Measurements from ENCODE around the gene ELOB. TPM values are rescaled to one million over a fixed set of nuclear protein-coding genes. Genes with fewer than 3 reads are reported as not detected.

The ELOB gene
- polyA plus RNA-seq, 1 of the 3 experiments (the other 2 are of a cell fraction) = 329 TPM

- H3K4me1 ChIP-seq (ENCODE audit: control insufficient read depth in 1 of 2, insufficient read depth in 2 of 2, low read depth in 1 of 2, low read length in 1 of 2) = no peaks in the 10 kb centered on the region
- TF ChIP-seq FOSL2 (IDR thresholded peaks at IDR 0.05; ENCODE audit: borderline replicate concordance, low read depth) (no peak), USF2 (IDR thresholded peaks at IDR 0.05; ENCODE audit: borderline replicate concordance, low read depth, low read length) (no peak), TAF1 (IDR thresholded peaks at IDR 0.05; ENCODE audit: borderline replicate concordance, low read depth, low read length) (no peak), TCF12 (IDR thresholded peaks at IDR 0.05) (no peak), IRF3 (IDR thresholded peaks at IDR 0.05; ENCODE audit: low read depth, low read length) (no peak), EP300 (IDR thresholded peaks at IDR 0.05; ENCODE audit: borderline replicate concordance in 1 of 2, low read depth in 1 of 2, low read length in 1 of 2) (no peak), FOXM1 (IDR thresholded peaks at IDR 0.05; ENCODE audit: low read depth) (no peak), EZH2phosphoT487 (IDR thresholded peaks at IDR 0.05; ENCODE audit: borderline replicate concordance, low read depth) (no peak), RFX5 (IDR thresholded peaks at IDR 0.05; ENCODE audit: low read length) (no peak), NFIC (IDR thresholded peaks at IDR 0.05; ENCODE audit: borderline replicate concordance) (no peak), RCOR1 (IDR thresholded peaks at IDR 0.05; ENCODE audit: low read length) (no peak), GABPA (IDR thresholded peaks at IDR 0.05; ENCODE audit: low read depth) (no peak)
- CTCF ChIA-PET = interaction anchor here (0.7 to 1.6 kb wide), 2 partner anchors 11 to 12 kb away, joined by 3 to 4 read pairs; no protein-coding TSS in a partner anchor
- no peak for DNase-seq
- H3F3A ChIP-seq (replicated peaks; ENCODE audit: insufficient read depth) = peaks cover 16% of the 10 kb centered on the region
- no peaks in the 10 kb centered on the region for H3K9me3 ChIP-seq
- H3K36me3 ChIP-seq (replicated peaks in 1 of 2; ENCODE audit: control insufficient read depth in 1 of 2, insufficient read depth in 2 of 2, low read length in 1 of 2) = peaks cover 84 to 99% of the 10 kb centered on the region in 2 experiments
- H3K27me3 ChIP-seq (ENCODE audit: insufficient read depth) = no peaks in the 10 kb centered on the region
- H3K4me2 ChIP-seq = no peak overlapping the region
- no peak overlapping the region for H3K4me3 ChIP-seq (ENCODE audit: low read depth in 2 of 2, low read length in 1 of 2)
- no peak overlapping the region for H3K9ac ChIP-seq
- H3K79me2 ChIP-seq (ENCODE audit: insufficient read depth) = peaks cover 98% of the 10 kb centered on the region
- over 99% methylated on average over 13 of the region's 13 CpGs for WGBS (ENCODE audit: low lambda C conversion rate)
- H4K20me1 ChIP-seq (ENCODE audit: insufficient read depth) = peaks cover 84% of the 10 kb centered on the region
- POLR2A ChIA-PET = no interaction called here
- H3K27ac ChIP-seq (ENCODE audit: low read depth in 2 of 2, low read length in 1 of 2) = no peak overlapping the region
- H3K9me2 ChIP-seq = no peaks in the 10 kb centered on the region
- H2AFZ ChIP-seq (ENCODE audit: low read depth) = no peak overlapping the region
Observed at GRCh38 chr16:2762711-2763110, 14.4 kb downstream of the ELOB start.

GRCh38 chr16:2761886-2762583 lies 15.0 kb downstream of the ELOB start:
- WGBS (ENCODE audit: low lambda C conversion rate) = 96% methylated on average over 37 of the region's 42 CpGs
- H4K20me1 ChIP-seq (ENCODE audit: insufficient read depth) = peaks cover 84% of the 10 kb centered on the region
- H3K9me3 ChIP-seq = no peaks in the 10 kb centered on the region
- POLR2A ChIA-PET = no interaction called here
- no peak overlapping the region for H3K9ac ChIP-seq
- no peaks in the 10 kb centered on the region for H3K27me3 ChIP-seq (ENCODE audit: insufficient read depth)
- CTCF ChIA-PET = interaction anchor here (0.7 to 1.6 kb wide), 2 partner anchors 10 to 13 kb away, joined by 3 to 4 read pairs; no protein-coding TSS in a partner anchor
- no peak overlapping the region for H2AFZ ChIP-seq (ENCODE audit: low read depth)
- no peak for TF ChIP-seq FOXM1 (IDR thresholded peaks at IDR 0.05; ENCODE audit: low read depth)
- no peak for TF ChIP-seq NRF1 (IDR thresholded peaks at IDR 0.05; ENCODE audit: low read depth, low read length)
- TF ChIP-seq POLR2AphosphoS5 (IDR thresholded peaks at IDR 0.05; ENCODE audit: low read depth, low read length) = no peak
- TF ChIP-seq TEAD4 (IDR thresholded peaks at IDR 0.05; ENCODE audit: borderline replicate concordance, insufficient read depth) = no peak
- TF ChIP-seq ELF1 (IDR thresholded peaks at IDR 0.05) = no peak
- no peak for DNase-seq
- peaks cover 88 to 99% of the 10 kb centered on the region in 2 experiments for H3K36me3 ChIP-seq (replicated peaks in 1 of 2; ENCODE audit: control insufficient read depth in 1 of 2, insufficient read depth in 2 of 2, low read length in 1 of 2)
- H3K4me1 ChIP-seq (ENCODE audit: control insufficient read depth in 1 of 2, insufficient read depth in 2 of 2, low read depth in 1 of 2, low read length in 1 of 2) = no peaks in the 10 kb centered on the region
- no peak overlapping the region for H3K4me2 ChIP-seq
- peaks cover 99% of the 10 kb centered on the region for H3K79me2 ChIP-seq (ENCODE audit: insufficient read depth)
- no peaks in the 10 kb centered on the region for H3K9me2 ChIP-seq
- H3K27ac ChIP-seq (ENCODE audit: low read depth in 2 of 2, low read length in 1 of 2) = no peak overlapping the region
- H3F3A ChIP-seq (replicated peaks; ENCODE audit: insufficient read depth) = peaks cover 16% of the 10 kb centered on the region
- no peak overlapping the region; a peak in 1 of 4 replicates for H3K4me3 ChIP-seq (ENCODE audit: low read depth in 2 of 2, low read length in 1 of 2)

All from SK-N-SH (cell line).